GM12865 (cell line): Measurements from ENCODE around the gene PAK6.

Experiments
- DNase-seq: peaks from one replicate; pipeline ENCODE4 v3.0.0; 2010; ENCODE audit warnings: low read depth
- H3K4me3 ChIP-seq: 2 replicates; pipeline ENCODE4 v1.5.1; 2011; ENCODE audit warnings: mild to moderate bottlenecking, low read depth, low read length, control low read depth
- TF ChIP-seq, protein P1 (sequence below): IDR thresholded peaks from 2 replicates; pipeline ENCODE4 v1.5.1; 2011; ENCODE audit warnings: low read length, control low read depth, low read depth, inconsistent platforms; ENCODE audit not compliant: insufficient read depth; ENCODE audit errors: missing control alignments

PAK6 gene

DNA sequence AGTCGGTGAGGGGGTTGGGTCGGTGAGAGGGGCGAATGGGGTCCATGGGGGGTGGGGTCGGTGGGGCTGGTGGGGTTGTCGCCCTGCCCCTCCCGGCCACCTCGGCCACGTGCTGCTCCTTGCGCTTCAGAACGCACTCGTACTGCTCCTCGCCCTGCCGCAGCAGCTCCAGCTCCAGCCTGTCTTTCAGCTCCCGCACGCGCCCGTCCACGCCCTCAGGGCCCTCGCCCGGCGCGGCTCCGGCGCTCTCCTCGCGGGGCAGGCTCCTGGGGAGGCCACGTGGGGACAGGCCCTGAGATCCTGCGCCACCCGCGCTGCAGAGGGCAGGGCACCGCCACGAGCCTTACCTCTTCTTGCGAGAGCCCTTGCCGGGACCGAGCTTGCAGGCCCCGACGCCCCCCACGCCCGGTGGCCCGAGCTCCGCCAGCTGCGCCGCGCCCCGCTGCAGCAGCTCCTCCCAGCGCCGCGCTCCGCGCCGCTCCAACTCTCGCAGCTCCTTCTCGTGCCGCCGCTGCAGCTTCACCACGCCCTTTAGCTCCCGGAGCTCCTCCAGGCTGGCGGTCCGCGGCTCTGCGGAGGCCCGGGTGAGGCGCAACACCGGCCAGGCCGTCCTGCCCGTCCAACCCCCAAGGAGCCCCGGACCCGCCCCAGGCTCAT, 52.2 kb downstream of the PAK6 start:
- DNase-seq = no peak
- TF ChIP-seq, protein P1, sequence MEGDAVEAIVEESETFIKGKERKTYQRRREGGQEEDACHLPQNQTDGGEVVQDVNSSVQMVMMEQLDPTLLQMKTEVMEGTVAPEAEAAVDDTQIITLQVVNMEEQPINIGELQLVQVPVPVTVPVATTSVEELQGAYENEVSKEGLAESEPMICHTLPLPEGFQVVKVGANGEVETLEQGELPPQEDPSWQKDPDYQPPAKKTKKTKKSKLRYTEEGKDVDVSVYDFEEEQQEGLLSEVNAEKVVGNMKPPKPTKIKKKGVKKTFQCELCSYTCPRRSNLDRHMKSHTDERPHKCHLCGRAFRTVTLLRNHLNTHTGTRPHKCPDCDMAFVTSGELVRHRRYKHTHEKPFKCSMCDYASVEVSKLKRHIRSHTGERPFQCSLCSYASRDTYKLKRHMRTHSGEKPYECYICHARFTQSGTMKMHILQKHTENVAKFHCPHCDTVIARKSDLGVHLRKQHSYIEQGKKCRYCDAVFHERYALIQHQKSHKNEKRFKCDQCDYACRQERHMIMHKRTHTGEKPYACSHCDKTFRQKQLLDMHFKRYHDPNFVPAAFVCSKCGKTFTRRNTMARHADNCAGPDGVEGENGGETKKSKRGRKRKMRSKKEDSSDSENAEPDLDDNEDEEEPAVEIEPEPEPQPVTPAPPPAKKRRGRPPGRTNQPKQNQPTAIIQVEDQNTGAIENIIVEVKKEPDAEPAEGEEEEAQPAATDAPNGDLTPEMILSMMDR = no peak
- H3K4me3 ChIP-seq = no peak overlapping the region

DNA sequence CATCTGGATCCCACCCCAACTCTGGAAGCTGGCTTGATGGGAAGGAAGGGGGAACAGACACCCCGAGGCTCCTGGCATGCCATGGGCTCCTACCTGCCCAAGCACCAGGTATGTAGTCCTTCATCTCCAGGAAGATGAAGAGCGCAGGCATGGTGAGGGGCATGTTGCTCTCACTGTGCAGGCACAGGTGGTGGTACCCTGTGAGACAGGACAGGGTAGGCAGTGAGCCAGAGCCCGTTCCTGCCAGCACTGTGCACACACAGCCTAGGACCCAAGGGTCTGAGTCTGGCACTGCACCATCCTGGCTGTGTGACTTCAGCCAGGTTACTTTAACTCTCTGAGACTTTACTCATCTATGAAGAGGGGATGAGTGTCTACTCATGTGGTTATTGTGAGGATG, 53.4 kb downstream of the PAK6 start:
- DNase-seq = no peak
- H3K4me3 ChIP-seq = no peak overlapping the region
- TF ChIP-seq, protein P1 = no peak

DNA sequence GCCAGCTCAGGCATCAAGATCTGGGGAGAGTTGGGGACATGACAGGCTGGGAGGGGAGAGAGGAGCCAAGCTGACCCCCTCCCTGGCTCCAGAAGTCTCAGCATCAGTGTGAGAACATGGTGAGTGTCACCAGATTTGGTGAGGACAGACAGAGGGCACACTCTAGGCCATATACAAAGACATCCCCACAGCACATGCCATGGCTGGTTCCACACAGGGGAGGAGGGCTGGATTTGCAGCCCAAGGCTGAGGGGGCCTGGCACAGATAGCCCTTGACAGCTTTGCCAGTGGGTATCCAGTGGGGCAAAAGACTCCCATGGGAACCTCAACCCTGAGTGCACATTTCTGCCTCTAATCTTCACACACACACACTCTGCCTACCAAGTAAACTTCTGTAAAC, 54.1 kb downstream of the PAK6 start:
- TF ChIP-seq, protein P1 = no peak
- H3K4me3 ChIP-seq = no peak overlapping the region
- DNase-seq = no peak

DNA sequence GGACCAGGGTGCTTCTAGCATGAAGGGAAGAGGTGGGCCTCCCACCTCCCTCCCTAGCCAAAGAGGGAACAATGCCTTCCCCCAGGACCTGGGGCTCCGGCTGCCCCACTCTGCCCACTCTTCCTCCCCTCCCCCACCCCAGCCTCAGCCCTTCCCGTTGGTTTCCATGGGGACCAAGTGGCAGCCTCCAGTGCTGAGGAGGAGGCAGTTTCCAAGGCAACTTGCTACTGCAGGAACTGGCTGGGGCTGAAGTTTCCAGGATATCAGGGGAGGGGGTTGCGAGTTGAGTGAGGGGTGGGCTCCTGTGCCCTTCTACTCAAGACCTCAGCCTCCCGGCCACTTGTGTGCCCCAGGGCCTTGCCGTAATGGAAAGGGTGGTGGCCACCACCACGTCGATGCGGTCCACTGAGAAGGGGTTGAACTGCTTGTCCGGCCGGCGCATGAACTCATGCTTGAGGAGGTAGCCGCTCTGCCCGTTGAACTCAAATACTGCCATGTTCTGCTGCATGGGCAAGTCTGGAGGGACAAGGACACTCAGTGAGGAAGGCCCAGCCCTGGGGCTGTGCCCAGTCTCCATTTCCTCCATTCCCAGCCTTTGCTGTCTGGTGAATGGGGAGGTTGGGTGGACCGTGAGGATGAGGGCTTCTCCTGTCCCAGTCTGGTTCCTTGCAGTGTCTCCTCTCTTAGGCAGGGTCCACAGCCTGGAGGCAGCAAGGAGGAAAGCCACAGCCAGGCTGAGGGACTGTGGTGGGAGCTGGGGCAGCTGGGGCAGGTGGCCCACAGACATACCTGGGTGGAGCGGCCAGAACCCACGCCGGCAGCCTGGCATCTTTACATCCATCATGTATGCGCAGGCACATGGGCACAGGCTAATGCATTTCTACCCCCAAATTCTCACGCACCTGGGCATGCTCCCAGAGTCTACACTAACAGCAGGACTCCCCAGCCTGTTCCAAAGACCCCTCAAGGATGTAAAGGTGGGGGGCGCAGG, 55.3 kb downstream of the PAK6 start:
- TF ChIP-seq, protein P1 = no peak

DNA sequence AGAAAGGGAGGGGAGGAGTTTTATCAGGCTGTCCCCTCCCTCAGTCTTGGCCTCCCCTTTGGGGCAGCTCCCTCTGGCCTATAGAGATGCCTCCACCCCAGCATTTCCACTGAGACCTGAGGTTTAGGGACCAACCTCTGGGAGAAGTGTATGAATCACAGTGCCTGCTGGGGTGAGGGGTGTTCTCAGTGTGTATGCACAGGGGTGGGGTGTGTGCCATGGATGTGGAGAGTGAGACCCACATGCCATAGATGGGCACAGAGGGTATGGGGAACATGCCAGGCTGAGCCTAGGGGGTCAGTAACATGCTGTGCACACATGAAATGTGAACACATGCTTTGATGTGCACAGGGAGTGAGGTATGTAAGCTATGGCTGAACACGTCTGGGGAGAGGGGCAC, 56.4 kb downstream of the PAK6 start:
- no peak overlapping the region for H3K4me3 ChIP-seq
- no peak for DNase-seq
- TF ChIP-seq, protein P1 = no peak

More for the DNA sequence above, 55.3 kb downstream of the PAK6 start:
- no peak for DNase-seq
- H3K4me3 ChIP-seq = no peak overlapping the region

DNA sequence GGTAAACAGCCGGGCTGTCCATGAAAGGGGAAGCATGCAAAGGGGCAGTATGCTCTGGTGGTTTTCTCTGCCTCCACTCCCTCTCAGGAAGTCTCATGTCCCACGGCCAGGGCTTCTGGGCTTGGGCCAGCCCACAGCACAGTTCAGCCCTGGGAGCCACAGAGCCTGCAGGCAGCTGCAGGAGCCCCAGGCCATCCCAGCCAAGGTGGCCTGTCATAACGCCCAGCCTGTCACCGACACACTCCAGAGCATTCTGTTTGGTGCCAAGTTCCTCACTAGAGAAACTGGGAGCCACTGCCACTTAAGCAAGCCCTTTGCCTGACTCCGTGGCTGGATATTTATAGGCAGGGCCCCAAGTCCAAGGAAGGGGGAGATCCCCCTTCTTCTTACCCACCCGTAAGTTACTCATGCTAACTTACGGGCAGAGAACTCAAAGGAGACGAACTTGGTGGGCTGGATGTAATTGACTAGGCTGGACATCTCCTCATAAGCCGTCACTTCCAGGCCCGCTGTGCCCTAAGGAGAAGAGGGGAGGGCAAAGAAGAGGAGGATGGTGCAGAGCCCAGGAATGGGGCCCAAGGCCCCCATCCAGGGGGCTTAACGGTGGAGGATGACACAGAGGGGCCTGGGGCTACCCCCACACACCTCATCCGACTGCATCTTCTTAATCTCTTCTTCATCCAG, 57.2 kb downstream of the PAK6 start:
- no peak overlapping the region for H3K4me3 ChIP-seq
- TF ChIP-seq, protein P1 = no peak
- no peak for DNase-seq
